ENCODE results near the gene CTNNA2.
"Not testable (repeated sequence)": the region's sequence is repeated elsewhere in the genome, so short reads cannot be mapped to it uniquely, and the experiment has no call there.

Gene CTNNA2

GRCh38 chr2:80112790-80113189, 599.9 kb downstream of the CTNNA2 start:
- no peak for DNase-seq

- no peak for DNase-seq
These were observed 600.5 kb downstream of the CTNNA2 start for GRCh38 chr2:80113399-80113798.

GRCh38 chr2:80114812-80115211, 602.0 kb downstream of the CTNNA2 start:
- DNase-seq: no peak

- no peak for DNase-seq
These were observed 604.5 kb downstream of the CTNNA2 start for GRCh38 chr2:80117401-80117800.

- DNase-seq: no peak
These were observed 608.0 kb downstream of the CTNNA2 start for GRCh38 chr2:80120866-80121265.

- DNase-seq: no peak
These were observed 609.8 kb downstream of the CTNNA2 start for GRCh38 chr2:80122675-80123074.

- DNase-seq: no peak
These were observed 613.8 kb downstream of the CTNNA2 start for GRCh38 chr2:80126596-80127189.

- DNase-seq: no peak
These were observed 615.2 kb downstream of the CTNNA2 start for GRCh38 chr2:80128080-80128479.

GRCh38 chr2:80132281-80132680, 619.4 kb downstream of the CTNNA2 start:
- DNase-seq: no peak

GRCh38 chr2:80135001-80135400, 622.1 kb downstream of the CTNNA2 start:
- DNase-seq: no peak

GRCh38 chr2:80136338-80136737, 623.5 kb downstream of the CTNNA2 start:
- DNase-seq: no peak

- DNase-seq: no peak
These were observed 626.1 kb downstream of the CTNNA2 start for GRCh38 chr2:80139001-80139400.

- DNase-seq: no peak
These were observed 628.3 kb downstream of the CTNNA2 start for GRCh38 chr2:80141007-80141726.

- no peak for DNase-seq
These were observed 632.6 kb downstream of the CTNNA2 start for GRCh38 chr2:80145499-80145898.

GRCh38 chr2:80146757-80147156, 633.9 kb downstream of the CTNNA2 start:
- not testable (repeated sequence) for DNase-seq

GRCh38 chr2:80147690-80148089, 634.8 kb downstream of the CTNNA2 start:
- no peak for DNase-seq

GRCh38 chr2:80148906-80149305, 636.1 kb downstream of the CTNNA2 start:
- DNase-seq: no peak

- no peak for DNase-seq
These were observed 637.1 kb downstream of the CTNNA2 start for GRCh38 chr2:80149991-80150390.

- DNase-seq: no peak
These were observed 638.4 kb downstream of the CTNNA2 start for GRCh38 chr2:80151248-80151647.

- DNase-seq: no peak
These were observed 638.8 kb downstream of the CTNNA2 start for GRCh38 chr2:80151651-80152050.

GRCh38 chr2:80153151-80153550, 640.3 kb downstream of the CTNNA2 start:
- no peak for DNase-seq

- no peak for DNase-seq
These were observed 640.9 kb downstream of the CTNNA2 start for GRCh38 chr2:80153768-80154167.

GRCh38 chr2:80154231-80154915, 641.5 kb downstream of the CTNNA2 start:
- no peak for DNase-seq

GRCh38 chr2:80164375-80164774, 651.5 kb downstream of the CTNNA2 start:
- DNase-seq: no peak

Data from NK-92 treated with Interleukin-12 subunit alpha and Interleukin-12 subunit beta, amount 100 ng/mL, for 24 hours (cell line).